Measurements from ENCODE around the gene DNAH11. TPM values are rescaled to one million over a fixed set of nuclear protein-coding genes. Genes with fewer than 3 reads are reported as not detected.

DNAH11 gene
- total and polyA plus RNA-seq, 9 of the 15 experiments (the other 6 are each of a cell fraction or from before 2014, with no cell fraction given): under 0.01 TPM; not detected in 7

- TF ChIP-seq, protein P1, sequence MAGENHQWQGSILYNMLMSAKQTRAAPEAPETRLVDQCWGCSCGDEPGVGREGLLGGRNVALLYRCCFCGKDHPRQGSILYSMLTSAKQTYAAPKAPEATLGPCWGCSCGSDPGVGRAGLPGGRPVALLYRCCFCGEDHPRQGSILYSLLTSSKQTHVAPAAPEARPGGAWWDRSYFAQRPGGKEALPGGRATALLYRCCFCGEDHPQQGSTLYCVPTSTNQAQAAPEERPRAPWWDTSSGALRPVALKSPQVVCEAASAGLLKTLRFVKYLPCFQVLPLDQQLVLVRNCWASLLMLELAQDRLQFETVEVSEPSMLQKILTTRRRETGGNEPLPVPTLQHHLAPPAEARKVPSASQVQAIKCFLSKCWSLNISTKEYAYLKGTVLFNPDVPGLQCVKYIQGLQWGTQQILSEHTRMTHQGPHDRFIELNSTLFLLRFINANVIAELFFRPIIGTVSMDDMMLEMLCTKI (IDR thresholded peaks at IDR 0.05; ENCODE audit: partially characterized antibody): no peak
- TF ChIP-seq GTF2E2 (tag; IDR thresholded peaks at IDR 0.05): no peak
- TF ChIP-seq HNRNPL (IDR thresholded peaks at IDR 0.05; ENCODE audit: low read depth, low read length): no peak
- TF ChIP-seq ZNF717 (CRISPR knock-in tag; IDR thresholded peaks at IDR 0.05): no peak
- TF ChIP-seq GATAD2A (IDR thresholded peaks at IDR 0.05): no peak
Observed at GRCh38 chr7:21618706-21619105, 75.9 kb downstream of the DNAH11 start (continued).

GRCh38 chr7:21620054-21620453, 77.2 kb downstream of the DNAH11 start:
- Histone ChIP-seq H3K36me3 (ENCODE audit: control insufficient read depth, insufficient read depth, low read length) (no peaks in the 10 kb centered on the region), H3K4me3 (no peak overlapping the region), H3K27ac (ENCODE audit: extremely low read depth, low read depth, low read length) (no peak overlapping the region), H3K79me2 (ENCODE audit: control insufficient read depth, insufficient read depth, low read length) (no peaks in the 10 kb centered on the region), H3K4me1 (replicated peaks in 1 of 2; ENCODE audit: control insufficient read depth in 2 of 2, insufficient read depth in 2 of 2, low read length in 2 of 2) (no peaks in the 10 kb centered on the region), H2AFZ (ENCODE audit: low read depth, low read length) (no peak overlapping the region), H3K27me3 (ENCODE audit: control insufficient read depth in 2 of 2, insufficient read depth in 2 of 2, low read length in 2 of 2) (no peaks in the 10 kb centered on the region), H3K9ac (ENCODE audit: insufficient read depth in 1 of 2, low read depth in 2 of 2, low read length in 2 of 2) (no peak overlapping the region), H3K9me1 (ENCODE audit: control insufficient read depth, insufficient read depth, low read length) (no peaks in the 10 kb centered on the region), H3K4me2 (ENCODE audit: insufficient read depth, low read length) (no peak overlapping the region), H4K20me1 (replicated peaks; ENCODE audit: control insufficient read depth, insufficient read depth, low read length) (no peaks in the 10 kb centered on the region), H3K9me3 (replicated peaks; ENCODE audit: control insufficient read depth, insufficient read depth, low read depth, low read length) (no peaks in the 10 kb centered on the region)
- FAIRE-seq (no peak), DNase-seq (ENCODE audit: extremely low read depth in 1 of 4, low spot score in 3 of 4) (no peak), ATAC-seq (no peak)
- POLR2A ChIA-PET: no interaction called here
- in situ Hi-C loops (cut with MboI) (no loop called here), intact Hi-C loops (cut with micrococcal nuclease) (no loop called here)
- TF ChIP-seq, protein P2, sequence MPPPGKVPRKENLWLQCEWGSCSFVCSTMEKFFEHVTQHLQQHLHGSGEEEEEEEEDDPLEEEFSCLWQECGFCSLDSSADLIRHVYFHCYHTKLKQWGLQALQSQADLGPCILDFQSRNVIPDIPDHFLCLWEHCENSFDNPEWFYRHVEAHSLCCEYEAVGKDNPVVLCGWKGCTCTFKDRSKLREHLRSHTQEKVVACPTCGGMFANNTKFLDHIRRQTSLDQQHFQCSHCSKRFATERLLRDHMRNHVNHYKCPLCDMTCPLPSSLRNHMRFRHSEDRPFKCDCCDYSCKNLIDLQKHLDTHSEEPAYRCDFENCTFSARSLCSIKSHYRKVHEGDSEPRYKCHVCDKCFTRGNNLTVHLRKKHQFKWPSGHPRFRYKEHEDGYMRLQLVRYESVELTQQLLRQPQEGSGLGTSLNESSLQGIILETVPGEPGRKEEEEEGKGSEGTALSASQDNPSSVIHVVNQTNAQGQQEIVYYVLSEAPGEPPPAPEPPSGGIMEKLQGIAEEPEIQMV (tag; conservative IDR thresholded peaks at IDR 0.05; ENCODE audit: low read depth): no peak
- TF ChIP-seq BRD9 (IDR thresholded peaks at IDR 0.05; ENCODE audit: low read depth, partially characterized antibody): no peak
- CTCF ChIA-PET (ENCODE audit: low intra/inter-chr PET ratio): no interaction called here
- 4% methylated on average over 2 of the region's 2 CpGs for WGBS (ENCODE audit: insufficient coverage, low coverage, missing lambda C conversion rate)
- BruUV-seq (replicated peaks): no TSS peak

All from K562 (cell line).